HG03060 (cell line): ENCODE data around the gene PTPN22.

Experiments
- ATAC-seq: cut with Tn5 transposase; IDR thresholded peaks from one replicate; pipeline ENCODE4 v1.9.1; 2021; ENCODE audit warnings: low read depth, moderate number of reproducible peaks; ENCODE audit not compliant: unreplicated experiment

The PTPN22 gene

DNA sequence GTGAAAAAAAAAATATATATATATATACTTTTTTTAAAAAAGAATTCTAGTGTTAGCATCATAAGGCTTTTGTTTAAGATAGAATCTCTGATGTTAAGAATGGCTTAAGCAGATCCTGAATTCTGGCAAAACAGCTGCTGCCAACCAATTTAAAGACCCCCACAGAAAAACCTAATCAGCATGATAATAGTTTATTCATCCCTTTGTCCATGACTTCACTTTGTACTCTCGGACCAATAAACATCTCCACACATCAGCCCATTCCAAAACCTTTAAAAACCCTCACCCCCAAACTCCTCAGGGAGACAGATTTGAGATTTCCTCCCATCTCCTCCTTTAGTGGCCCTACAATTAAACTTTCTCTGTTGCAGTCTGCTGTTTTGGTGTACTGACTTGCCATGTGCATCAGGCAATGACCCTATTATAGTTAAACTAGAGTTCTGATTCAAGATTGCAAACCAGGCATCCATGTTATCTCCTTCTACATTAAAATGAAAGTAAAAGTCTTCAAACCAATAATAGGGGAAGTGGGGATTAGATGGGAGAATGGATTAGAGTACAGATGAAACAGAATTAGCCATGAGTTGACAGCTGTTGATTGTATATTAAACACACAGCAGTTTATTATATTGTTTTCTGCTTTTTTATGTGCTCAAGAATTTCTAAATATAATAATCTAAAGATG lies 102.5 kb downstream of the PTPN22 start:
- ATAC-seq = no peak

DNA sequence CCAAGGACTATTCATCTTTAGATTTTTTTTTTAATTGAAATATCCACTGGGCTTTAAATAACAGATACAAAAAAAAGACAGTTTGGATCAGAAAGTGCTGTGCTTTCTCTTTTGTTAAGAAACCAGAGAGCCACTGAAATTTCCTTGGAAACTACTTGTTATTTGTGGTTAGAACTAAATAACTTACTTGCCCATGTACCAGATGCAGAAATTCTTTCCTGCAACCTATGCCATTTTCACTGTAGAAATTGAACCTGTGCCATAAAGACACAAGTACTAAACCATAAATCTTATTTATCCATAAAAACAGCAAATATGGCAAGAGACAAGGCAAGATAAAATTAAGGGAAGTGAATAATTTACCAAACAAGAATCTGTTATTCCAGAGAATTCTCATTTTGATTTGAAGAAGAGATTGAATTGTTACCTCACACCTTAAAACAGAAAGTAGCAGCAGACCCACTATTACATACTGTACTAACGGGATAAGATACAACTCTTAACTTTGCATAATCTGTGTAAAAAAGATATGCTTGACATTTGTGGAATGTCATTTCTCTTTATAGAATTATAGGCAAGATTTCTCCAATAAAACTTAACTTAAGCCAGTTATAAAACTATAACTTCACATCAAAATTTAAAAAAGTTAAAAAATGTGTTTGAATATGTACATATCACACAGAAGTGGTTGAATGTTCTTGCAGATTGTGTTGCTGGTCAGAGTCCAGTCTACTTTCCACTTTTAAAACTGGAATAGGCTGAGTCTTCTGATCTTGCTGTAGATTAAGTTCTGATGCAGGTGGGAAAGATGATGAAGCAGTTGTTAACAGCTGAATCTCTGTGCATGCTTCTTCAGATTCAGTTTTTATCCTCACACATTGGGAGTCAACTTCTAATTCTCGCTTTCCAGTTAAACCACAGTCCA lies 105.9 kb downstream of the PTPN22 start:
- ATAC-seq = no peak
